Measurements from ENCODE around the gene LYAR. TPM values are rescaled to one million over a fixed set of nuclear protein-coding genes. Genes with fewer than 3 reads are reported as not detected.

LYAR gene
- total and polyA plus RNA-seq, 2 experiments from 2014 or later = 44.0 to 105 TPM

DNA sequence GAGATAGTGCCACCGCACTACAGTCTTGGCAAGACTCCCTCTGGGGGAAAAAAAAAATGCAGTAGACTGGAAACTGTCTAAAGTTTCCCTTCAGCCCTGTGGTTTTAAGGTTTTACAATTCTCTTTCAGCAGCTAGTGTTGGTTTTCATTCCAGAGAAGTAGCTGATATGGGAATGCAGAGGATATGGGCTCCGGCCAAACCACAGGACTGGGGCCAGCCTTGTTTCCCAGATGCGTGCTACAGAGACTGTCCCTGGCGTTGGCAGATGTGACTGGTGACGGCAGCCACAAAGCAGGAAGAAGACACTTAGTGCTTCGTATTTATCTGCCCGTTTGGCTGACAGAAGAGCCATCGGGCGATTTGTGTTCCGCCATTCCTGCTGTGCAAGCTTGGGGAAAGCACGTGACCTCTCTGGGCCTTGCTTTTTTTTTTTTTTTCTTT is 43.3 kb upstream of the LYAR start (continued):
- TF ChIP-seq, protein P1, sequence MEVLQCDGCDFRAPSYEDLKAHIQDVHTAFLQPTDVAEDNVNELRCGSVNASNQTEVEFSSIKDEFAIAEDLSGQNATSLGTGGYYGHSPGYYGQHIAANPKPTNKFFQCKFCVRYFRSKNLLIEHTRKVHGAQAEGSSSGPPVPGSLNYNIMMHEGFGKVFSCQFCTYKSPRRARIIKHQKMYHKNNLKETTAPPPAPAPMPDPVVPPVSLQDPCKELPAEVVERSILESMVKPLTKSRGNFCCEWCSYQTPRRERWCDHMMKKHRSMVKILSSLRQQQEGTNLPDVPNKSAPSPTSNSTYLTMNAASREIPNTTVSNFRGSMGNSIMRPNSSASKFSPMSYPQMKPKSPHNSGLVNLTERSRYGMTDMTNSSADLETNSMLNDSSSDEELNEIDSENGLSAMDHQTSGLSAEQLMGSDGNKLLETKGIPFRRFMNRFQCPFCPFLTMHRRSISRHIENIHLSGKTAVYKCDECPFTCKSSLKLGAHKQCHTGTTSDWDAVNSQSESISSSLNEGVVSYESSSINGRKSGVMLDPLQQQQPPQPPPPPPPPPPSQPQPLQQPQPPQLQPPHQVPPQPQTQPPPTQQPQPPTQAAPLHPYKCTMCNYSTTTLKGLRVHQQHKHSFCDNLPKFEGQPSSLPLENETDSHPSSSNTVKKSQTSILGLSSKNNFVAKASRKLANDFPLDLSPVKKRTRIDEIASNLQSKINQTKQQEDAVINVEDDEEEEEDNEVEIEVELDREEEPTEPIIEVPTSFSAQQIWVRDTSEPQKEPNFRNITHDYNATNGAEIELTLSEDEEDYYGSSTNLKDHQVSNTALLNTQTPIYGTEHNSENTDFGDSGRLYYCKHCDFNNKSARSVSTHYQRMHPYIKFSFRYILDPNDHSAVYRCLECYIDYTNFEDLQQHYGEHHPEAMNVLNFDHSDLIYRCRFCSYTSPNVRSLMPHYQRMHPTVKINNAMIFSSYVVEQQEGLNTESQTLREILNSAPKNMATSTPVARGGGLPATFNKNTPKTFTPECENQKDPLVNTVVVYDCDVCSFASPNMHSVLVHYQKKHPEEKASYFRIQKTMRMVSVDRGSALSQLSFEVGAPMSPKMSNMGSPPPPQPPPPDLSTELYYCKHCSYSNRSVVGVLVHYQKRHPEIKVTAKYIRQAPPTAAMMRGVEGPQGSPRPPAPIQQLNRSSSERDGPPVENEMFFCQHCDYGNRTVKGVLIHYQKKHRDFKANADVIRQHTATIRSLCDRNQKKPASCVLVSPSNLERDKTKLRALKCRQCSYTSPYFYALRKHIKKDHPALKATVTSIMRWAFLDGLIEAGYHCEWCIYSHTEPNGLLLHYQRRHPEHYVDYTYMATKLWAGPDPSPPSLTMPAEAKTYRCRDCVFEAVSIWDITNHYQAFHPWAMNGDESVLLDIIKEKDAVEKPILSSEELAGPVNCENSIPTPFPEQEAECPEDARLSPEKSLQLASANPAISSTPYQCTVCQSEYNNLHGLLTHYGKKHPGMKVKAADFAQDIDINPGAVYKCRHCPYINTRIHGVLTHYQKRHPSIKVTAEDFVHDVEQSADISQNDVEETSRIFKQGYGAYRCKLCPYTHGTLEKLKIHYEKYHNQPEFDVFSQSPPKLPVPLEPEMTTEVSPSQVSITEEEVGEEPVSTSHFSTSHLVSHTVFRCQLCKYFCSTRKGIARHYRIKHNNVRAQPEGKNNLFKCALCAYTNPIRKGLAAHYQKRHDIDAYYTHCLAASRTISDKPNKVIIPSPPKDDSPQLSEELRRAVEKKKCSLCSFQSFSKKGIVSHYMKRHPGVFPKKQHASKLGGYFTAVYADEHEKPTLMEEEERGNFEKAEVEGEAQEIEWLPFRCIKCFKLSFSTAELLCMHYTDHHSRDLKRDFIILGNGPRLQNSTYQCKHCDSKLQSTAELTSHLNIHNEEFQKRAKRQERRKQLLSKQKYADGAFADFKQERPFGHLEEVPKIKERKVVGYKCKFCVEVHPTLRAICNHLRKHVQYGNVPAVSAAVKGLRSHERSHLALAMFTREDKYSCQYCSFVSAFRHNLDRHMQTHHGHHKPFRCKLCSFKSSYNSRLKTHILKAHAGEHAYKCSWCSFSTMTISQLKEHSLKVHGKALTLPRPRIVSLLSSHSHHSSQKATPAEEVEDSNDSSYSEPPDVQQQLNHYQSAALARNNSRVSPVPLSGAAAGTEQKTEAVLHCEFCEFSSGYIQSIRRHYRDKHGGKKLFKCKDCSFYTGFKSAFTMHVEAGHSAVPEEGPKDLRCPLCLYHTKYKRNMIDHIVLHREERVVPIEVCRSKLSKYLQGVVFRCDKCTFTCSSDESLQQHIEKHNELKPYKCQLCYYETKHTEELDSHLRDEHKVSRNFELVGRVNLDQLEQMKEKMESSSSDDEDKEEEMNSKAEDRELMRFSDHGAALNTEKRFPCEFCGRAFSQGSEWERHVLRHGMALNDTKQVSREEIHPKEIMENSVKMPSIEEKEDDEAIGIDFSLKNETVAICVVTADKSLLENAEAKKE (CRISPR knock-in tag; IDR thresholded peaks at IDR 0.05) = no peak
- TF ChIP-seq CREB1 (CRISPR knock-in tag; IDR thresholded peaks at IDR 0.05; ENCODE audit: low read depth) (no peak), POLR2AphosphoS5 (IDR thresholded peaks at IDR 0.05; ENCODE audit: low read depth) (no peak), ZNF114 (CRISPR knock-in tag; IDR thresholded peaks at IDR 0.05) (no peak), ZNF331 (CRISPR knock-in tag; IDR thresholded peaks at IDR 0.05; ENCODE audit: low read depth) (no peak), JUNB (IDR thresholded peaks at IDR 0.05; ENCODE audit: unreplicated experiment) (no peak)
- TF ChIP-seq, protein P2, sequence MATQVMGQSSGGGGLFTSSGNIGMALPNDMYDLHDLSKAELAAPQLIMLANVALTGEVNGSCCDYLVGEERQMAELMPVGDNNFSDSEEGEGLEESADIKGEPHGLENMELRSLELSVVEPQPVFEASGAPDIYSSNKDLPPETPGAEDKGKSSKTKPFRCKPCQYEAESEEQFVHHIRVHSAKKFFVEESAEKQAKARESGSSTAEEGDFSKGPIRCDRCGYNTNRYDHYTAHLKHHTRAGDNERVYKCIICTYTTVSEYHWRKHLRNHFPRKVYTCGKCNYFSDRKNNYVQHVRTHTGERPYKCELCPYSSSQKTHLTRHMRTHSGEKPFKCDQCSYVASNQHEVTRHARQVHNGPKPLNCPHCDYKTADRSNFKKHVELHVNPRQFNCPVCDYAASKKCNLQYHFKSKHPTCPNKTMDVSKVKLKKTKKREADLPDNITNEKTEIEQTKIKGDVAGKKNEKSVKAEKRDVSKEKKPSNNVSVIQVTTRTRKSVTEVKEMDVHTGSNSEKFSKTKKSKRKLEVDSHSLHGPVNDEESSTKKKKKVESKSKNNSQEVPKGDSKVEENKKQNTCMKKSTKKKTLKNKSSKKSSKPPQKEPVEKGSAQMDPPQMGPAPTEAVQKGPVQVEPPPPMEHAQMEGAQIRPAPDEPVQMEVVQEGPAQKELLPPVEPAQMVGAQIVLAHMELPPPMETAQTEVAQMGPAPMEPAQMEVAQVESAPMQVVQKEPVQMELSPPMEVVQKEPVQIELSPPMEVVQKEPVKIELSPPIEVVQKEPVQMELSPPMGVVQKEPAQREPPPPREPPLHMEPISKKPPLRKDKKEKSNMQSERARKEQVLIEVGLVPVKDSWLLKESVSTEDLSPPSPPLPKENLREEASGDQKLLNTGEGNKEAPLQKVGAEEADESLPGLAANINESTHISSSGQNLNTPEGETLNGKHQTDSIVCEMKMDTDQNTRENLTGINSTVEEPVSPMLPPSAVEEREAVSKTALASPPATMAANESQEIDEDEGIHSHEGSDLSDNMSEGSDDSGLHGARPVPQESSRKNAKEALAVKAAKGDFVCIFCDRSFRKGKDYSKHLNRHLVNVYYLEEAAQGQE (IDR thresholded peaks at IDR 0.05; ENCODE audit: unreplicated experiment) = no peak
- TF ChIP-seq, protein P3, sequence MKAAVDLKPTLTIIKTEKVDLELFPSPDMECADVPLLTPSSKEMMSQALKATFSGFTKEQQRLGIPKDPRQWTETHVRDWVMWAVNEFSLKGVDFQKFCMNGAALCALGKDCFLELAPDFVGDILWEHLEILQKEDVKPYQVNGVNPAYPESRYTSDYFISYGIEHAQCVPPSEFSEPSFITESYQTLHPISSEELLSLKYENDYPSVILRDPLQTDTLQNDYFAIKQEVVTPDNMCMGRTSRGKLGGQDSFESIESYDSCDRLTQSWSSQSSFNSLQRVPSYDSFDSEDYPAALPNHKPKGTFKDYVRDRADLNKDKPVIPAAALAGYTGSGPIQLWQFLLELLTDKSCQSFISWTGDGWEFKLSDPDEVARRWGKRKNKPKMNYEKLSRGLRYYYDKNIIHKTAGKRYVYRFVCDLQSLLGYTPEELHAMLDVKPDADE (IDR thresholded peaks at IDR 0.05) = no peak
- TF ChIP-seq, protein P4, sequence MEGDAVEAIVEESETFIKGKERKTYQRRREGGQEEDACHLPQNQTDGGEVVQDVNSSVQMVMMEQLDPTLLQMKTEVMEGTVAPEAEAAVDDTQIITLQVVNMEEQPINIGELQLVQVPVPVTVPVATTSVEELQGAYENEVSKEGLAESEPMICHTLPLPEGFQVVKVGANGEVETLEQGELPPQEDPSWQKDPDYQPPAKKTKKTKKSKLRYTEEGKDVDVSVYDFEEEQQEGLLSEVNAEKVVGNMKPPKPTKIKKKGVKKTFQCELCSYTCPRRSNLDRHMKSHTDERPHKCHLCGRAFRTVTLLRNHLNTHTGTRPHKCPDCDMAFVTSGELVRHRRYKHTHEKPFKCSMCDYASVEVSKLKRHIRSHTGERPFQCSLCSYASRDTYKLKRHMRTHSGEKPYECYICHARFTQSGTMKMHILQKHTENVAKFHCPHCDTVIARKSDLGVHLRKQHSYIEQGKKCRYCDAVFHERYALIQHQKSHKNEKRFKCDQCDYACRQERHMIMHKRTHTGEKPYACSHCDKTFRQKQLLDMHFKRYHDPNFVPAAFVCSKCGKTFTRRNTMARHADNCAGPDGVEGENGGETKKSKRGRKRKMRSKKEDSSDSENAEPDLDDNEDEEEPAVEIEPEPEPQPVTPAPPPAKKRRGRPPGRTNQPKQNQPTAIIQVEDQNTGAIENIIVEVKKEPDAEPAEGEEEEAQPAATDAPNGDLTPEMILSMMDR (conservative IDR thresholded peaks at IDR 0.05; ENCODE audit: low read depth in 2 of 2) = no peak

All from GM23338 (cell line).